Glutamatergic neuron (in vitro differentiated cells): ENCODE results near the gene CCDC183. TPM values are rescaled to one million over a fixed set of nuclear protein-coding genes. Genes with fewer than 3 reads are reported as not detected.

ENCODE experiments used
- DNase-seq: peaks from one replicate; pipeline ENCODE4 v3.0.0; 2022
- H3K27ac Mint-ChIP-seq: one replicate; pipeline ENCODE4 v1.8.0; 2020; ENCODE audit warnings: mild to moderate bottlenecking, mixed read lengths, inconsistent platforms; ENCODE audit not compliant: unreplicated experiment
- H3K27me3 Mint-ChIP-seq: one replicate; pipeline ENCODE4 v1.8.0; 2020; ENCODE audit warnings: mild to moderate bottlenecking, moderate library complexity, mixed read lengths, inconsistent platforms; ENCODE audit not compliant: unreplicated experiment
- H3K36me3 Mint-ChIP-seq: one replicate; pipeline ENCODE4 v1.8.0; 2020; ENCODE audit warnings: mild to moderate bottlenecking, mixed read lengths, inconsistent platforms; ENCODE audit not compliant: unreplicated experiment
- H3K4me1 Mint-ChIP-seq: one replicate; pipeline ENCODE4 v1.8.0; 2020; ENCODE audit warnings: mild to moderate bottlenecking, low read depth, mixed read lengths, inconsistent platforms; ENCODE audit not compliant: unreplicated experiment
- H3K4me3 Mint-ChIP-seq: one replicate; pipeline ENCODE4 v1.8.0; 2020; ENCODE audit warnings: mild to moderate bottlenecking, mixed read lengths, inconsistent platforms; ENCODE audit not compliant: unreplicated experiment
- H3K9me3 Mint-ChIP-seq: one replicate; pipeline ENCODE4 v1.8.0; 2020; ENCODE audit warnings: mild to moderate bottlenecking, moderate library complexity, mixed read lengths, inconsistent platforms; ENCODE audit not compliant: unreplicated experiment
- total RNA-seq: library from RNA; stranded (reverse); fragmentation: NEBNext Ultra II Directional; extraction: Animal tissue kit (Norgen Biotek cat#: 25700); gene quantifications from one replicate; pipeline ENCODE4 v1.2.1, GENCODE V29; 2021; ENCODE audit not compliant: unreplicated experiment
- TF ChIP-seq, protein P1 (sequence below): fragments of 200-600 bp; sonication (generic); IDR thresholded peaks from one replicate; pipeline ENCODE4 v1.5.0; 2021; ENCODE audit not compliant: partially characterized antibody, unreplicated experiment

Gene CCDC183
- total RNA-seq, 1 donor from 2014 or later, result 20.0 TPM

DNA sequence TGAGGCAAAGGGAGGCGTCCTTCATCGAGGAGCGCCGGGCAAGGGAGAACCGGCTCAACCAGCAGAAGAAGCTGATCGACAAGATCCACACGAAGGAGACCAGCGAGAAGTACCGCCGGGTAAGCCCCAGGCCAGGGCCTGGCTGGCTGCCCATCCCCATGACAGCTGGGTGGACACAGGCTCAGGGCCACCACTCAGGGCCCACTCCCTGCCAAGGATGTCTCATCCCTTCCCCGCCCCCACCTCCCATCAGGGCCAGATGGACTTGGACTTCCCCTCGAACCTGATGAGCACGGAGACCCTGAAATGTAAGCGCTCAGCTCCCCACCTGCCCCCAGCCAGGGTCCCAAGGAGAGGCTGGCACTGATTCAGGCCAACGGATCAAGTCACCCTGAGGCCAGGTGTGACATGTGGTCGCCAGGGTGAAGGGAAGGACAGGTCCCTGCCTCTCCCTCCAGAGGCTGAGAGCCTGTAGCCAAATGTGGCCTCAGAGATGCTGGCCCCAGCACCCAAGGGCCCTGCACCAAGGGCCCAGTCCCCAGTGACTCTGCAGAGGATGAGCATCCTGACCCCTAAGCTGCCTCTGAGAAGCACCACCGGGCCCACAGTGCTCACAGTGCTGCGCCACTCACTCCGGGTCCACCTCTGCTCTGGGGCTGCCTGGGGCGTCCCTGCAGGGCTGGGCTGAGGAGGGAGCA lies 8.5 kb downstream of the CCDC183 start:
- TF ChIP-seq, protein P1, sequence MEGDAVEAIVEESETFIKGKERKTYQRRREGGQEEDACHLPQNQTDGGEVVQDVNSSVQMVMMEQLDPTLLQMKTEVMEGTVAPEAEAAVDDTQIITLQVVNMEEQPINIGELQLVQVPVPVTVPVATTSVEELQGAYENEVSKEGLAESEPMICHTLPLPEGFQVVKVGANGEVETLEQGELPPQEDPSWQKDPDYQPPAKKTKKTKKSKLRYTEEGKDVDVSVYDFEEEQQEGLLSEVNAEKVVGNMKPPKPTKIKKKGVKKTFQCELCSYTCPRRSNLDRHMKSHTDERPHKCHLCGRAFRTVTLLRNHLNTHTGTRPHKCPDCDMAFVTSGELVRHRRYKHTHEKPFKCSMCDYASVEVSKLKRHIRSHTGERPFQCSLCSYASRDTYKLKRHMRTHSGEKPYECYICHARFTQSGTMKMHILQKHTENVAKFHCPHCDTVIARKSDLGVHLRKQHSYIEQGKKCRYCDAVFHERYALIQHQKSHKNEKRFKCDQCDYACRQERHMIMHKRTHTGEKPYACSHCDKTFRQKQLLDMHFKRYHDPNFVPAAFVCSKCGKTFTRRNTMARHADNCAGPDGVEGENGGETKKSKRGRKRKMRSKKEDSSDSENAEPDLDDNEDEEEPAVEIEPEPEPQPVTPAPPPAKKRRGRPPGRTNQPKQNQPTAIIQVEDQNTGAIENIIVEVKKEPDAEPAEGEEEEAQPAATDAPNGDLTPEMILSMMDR, result no peak
- H3K27me3 Mint-ChIP-seq, result peaks cover 19% of the 10 kb centered on the region
- H3K4me1 Mint-ChIP-seq, result peaks cover 11% of the 10 kb centered on the region
- DNase-seq, result no peak
- H3K27ac Mint-ChIP-seq, result no peak overlapping the region
- peaks cover 5% of the 10 kb centered on the region for H3K36me3 Mint-ChIP-seq
- peaks cover 26% of the 10 kb centered on the region for H3K9me3 Mint-ChIP-seq
- no peak overlapping the region for H3K4me3 Mint-ChIP-seq

DNA sequence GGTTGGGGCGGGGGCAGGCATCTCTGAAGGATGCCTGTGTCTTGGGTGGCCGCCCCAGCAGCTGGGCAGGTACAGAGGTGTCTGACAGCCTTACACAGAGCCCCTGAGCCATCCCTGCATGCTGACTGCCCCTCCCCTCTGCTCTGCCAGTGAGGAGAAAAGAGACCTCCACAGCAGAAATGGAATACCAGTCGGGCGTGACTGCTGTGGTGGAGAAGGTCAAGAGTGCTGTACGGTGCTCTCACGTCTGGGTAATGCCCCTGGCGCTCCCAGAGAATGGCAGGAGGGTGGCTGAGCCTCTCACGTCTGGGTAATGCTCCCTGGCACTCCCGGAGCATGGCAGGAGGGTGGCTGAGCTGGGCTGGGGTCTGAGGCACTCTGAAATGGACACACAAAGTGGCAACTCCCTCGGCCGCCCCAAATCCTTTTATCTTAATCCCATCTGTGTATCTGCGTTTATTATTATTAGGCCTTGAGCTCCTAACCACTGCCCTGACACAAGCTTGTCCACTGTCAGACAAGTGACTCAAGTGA lies 9.1 kb downstream of the CCDC183 start:
- H3K36me3 Mint-ChIP-seq, result peaks cover 5% of the 10 kb centered on the region
- H3K4me1 Mint-ChIP-seq, result peaks cover 16% of the 10 kb centered on the region
- peaks cover 25% of the 10 kb centered on the region for H3K9me3 Mint-ChIP-seq
- DNase-seq, result no peak
- H3K27ac Mint-ChIP-seq, result no peak overlapping the region
- H3K4me3 Mint-ChIP-seq, result peak overlapping the region; percentile 46
- H3K27me3 Mint-ChIP-seq, result peaks cover 18% of the 10 kb centered on the region
- TF ChIP-seq, protein P1, result no peak

GRCh38 chr9:136806067-136806466 lies 9.9 kb downstream of the CCDC183 start:
- no peak for DNase-seq

GRCh38 chr9:136806631-136807201 lies 10.6 kb downstream of the CCDC183 start:
- H3K9me3 Mint-ChIP-seq, result peaks cover 26% of the 10 kb centered on the region

More at GRCh38 chr9:136806067-136806466, 9.9 kb downstream of the CCDC183 start:
- Mint-ChIP-seq H3K27me3 (peaks cover 14% of the 10 kb centered on the region), H3K36me3 (peaks cover 5% of the 10 kb centered on the region), H3K4me1 (peaks cover 15% of the 10 kb centered on the region), H3K27ac (no peak overlapping the region), H3K4me3 (peak overlapping the region; percentile 81), H3K9me3 (peaks cover 26% of the 10 kb centered on the region)
- TF ChIP-seq, protein P1, result no peak

More at GRCh38 chr9:136806631-136807201, 10.6 kb downstream of the CCDC183 start:
- Mint-ChIP-seq H3K4me1 (peaks cover 15% of the 10 kb centered on the region), H3K36me3 (peaks cover 5% of the 10 kb centered on the region), H3K27ac (peak overlapping the region; percentile 72), H3K4me3 (peak overlapping the region; percentile 81), H3K27me3 (peaks cover 12% of the 10 kb centered on the region)
- no peak for DNase-seq
- TF ChIP-seq, protein P1, result no peak
